HepG2 (cell line): ENCODE data around the gene XXYLT1. TPM values are rescaled to one million over a fixed set of nuclear protein-coding genes. Genes with fewer than 3 reads are reported as not detected.

Source experiments
- ARHGAP35 ChIP-seq: sonication (generic); formaldehyde crosslinking; IDR thresholded peaks from 2 replicates; pipeline ENCODE4 v1.9.0; 2022; ENCODE audit warnings: mild to moderate bottlenecking, inconsistent platforms, moderate library complexity, missing genetic modification reagents, borderline replicate concordance
- CBX5 ChIP-seq: sonication (generic); formaldehyde crosslinking; IDR thresholded peaks from 2 replicates; pipeline ENCODE4 v1.4.0; 2020; ENCODE audit warnings: missing genetic modification reagents, borderline replicate concordance
- GABPA ChIP-seq, 2 experiments: IDR thresholded peaks; 2 replicates each; pipeline ENCODE4 v1.6.1; 2011 to 2016; ENCODE audit warnings: low read depth in 2 of 2, low read length in 1 of 2, missing biosample characterization in 1 of 2, missing genetic modification characterization in 1 of 2
- IKZF1 ChIP-seq: fragments of 450-650 bp; IDR thresholded peaks from 2 replicates; pipeline ENCODE4 v1.7.1; 2016
- LRRFIP1 ChIP-seq: sonication (generic); formaldehyde crosslinking; conservative IDR thresholded peaks from 2 replicates; pipeline ENCODE4 v1.4.0; 2020; ENCODE audit warnings: missing genetic modification reagents
- MED13 ChIP-seq: sonication (generic); formaldehyde crosslinking; IDR thresholded peaks from 2 replicates; pipeline ENCODE4 v1.5.0; 2020; ENCODE audit warnings: missing genetic modification reagents
- NR2F1 ChIP-seq, 2 experiments: fragments of 450-650 bp in 1 of 2; formaldehyde crosslinking in 1 of 2; IDR thresholded peaks; 2 replicates each; pipeline versions ENCODE4 v1.5.0 to v1.6.1; 2016 to 2020; ENCODE audit warnings: mild to moderate bottlenecking in 1 of 2, missing compliant biosample characterization in 1 of 2, missing genetic modification reagents in 1 of 2, moderate library complexity in 1 of 2
- SCMH1 ChIP-seq: sonication (generic); formaldehyde crosslinking; IDR thresholded peaks from 2 replicates; pipeline ENCODE4 v1.9.0; 2021; ENCODE audit warnings: missing genetic modification reagents, mild to moderate bottlenecking, borderline replicate concordance
- SP140L ChIP-seq: sonication (generic); formaldehyde crosslinking; IDR thresholded peaks from 2 replicates; pipeline ENCODE4 v1.4.0; 2020; ENCODE audit warnings: missing genetic modification reagents, borderline replicate concordance
- SP4 ChIP-seq: sonication (generic); formaldehyde crosslinking; IDR thresholded peaks from 2 replicates; pipeline ENCODE4 v1.8.1; 2023; ENCODE audit warnings: mild to moderate bottlenecking, missing genetic modification reagents
- ZBTB42 ChIP-seq: sonication (generic); formaldehyde crosslinking; IDR thresholded peaks from 2 replicates; pipeline ENCODE4 v1.5.0; 2020; ENCODE audit warnings: mild to moderate bottlenecking, missing genetic modification reagents
- ZC3H13 ChIP-seq: sonication (generic); formaldehyde crosslinking; IDR thresholded peaks from 2 replicates; pipeline ENCODE4 v1.8.1; 2023; ENCODE audit warnings: mild to moderate bottlenecking, missing genetic modification reagents, moderate library complexity
- ZNF124 ChIP-seq: sonication (generic); formaldehyde crosslinking; IDR thresholded peaks from 2 replicates; pipeline ENCODE4 v1.4.0; 2020; ENCODE audit warnings: missing genetic modification reagents
- ZNF20 ChIP-seq: sonication (generic); formaldehyde crosslinking; IDR thresholded peaks from 2 replicates; pipeline ENCODE4 v1.4.0; 2020; ENCODE audit warnings: mild to moderate bottlenecking, moderate library complexity, missing genetic modification reagents
- ZNF292 ChIP-seq: sonication (generic); formaldehyde crosslinking; IDR thresholded peaks from 2 replicates; pipeline ENCODE4 v1.8.1; 2022; ENCODE audit warnings: mild to moderate bottlenecking, low read depth, missing genetic modification reagents, borderline replicate concordance
- ZNF382 ChIP-seq: sonication (generic); formaldehyde crosslinking; IDR thresholded peaks from 2 replicates; pipeline ENCODE4 v1.5.0; 2020; ENCODE audit warnings: missing genetic modification reagents, mild to moderate bottlenecking, borderline replicate concordance
- ZNF687 ChIP-seq: sonication (generic); formaldehyde crosslinking; IDR thresholded peaks from 2 replicates; pipeline ENCODE4 v1.5.1; 2020; ENCODE audit warnings: mild to moderate bottlenecking, missing genetic modification reagents, moderate library complexity
- ZSCAN21 ChIP-seq: sonication (generic); formaldehyde crosslinking; IDR thresholded peaks from 2 replicates; pipeline ENCODE4 v1.8.0; 2022; ENCODE audit warnings: mild to moderate bottlenecking, missing genetic modification reagents, moderate library complexity, borderline replicate concordance
- polyA plus RNA-seq, 8 experiments: library from polyadenylated mRNA; depleted of rRNA in 3 of 8; stranded (reverse) in 7 of 8; unstranded in 1 of 8; fragments of >200 nt; fragmentation: Illumina TruSeq in 4 of 8; extraction: Trizol in 4 of 8; gene quantifications; 2 replicates each; pipeline versions ENCODE4 v1.2.1 to v1.2.3, GENCODE V29; 2011 to 2016; ENCODE audit warnings: low read depth in 4 of 8, missing spikeins in 1 of 8, mixed read lengths in 1 of 8; ENCODE audit not compliant: insufficient read depth in 1 of 8
- total RNA-seq, 5 experiments: library from RNA; depleted of rRNA; stranded (reverse); fragments of >200 nt; fragmentation: Illumina TruSeq; extraction: Trizol; gene quantifications; 2 replicates each; pipeline ENCODE4 v1.2.3, GENCODE V29; 2016; ENCODE audit warnings: low read depth in 1 of 5
- TF ChIP-seq, protein P1 (sequence below): IDR thresholded peaks from 2 replicates; pipeline ENCODE4 v1.6.1; 2016
- TF ChIP-seq, protein P2 (sequence below): sonication (generic); formaldehyde crosslinking; IDR thresholded peaks from 2 replicates; pipeline ENCODE4 v1.4.0; 2020; ENCODE audit warnings: mild to moderate bottlenecking, missing genetic modification reagents

Gene XXYLT1
- total and polyA plus RNA-seq, 2 of the 13 experiments (the other 11 are each of a cell fraction or from before 2014, with no cell fraction given): 17.7 to 19.0 TPM

DNA sequence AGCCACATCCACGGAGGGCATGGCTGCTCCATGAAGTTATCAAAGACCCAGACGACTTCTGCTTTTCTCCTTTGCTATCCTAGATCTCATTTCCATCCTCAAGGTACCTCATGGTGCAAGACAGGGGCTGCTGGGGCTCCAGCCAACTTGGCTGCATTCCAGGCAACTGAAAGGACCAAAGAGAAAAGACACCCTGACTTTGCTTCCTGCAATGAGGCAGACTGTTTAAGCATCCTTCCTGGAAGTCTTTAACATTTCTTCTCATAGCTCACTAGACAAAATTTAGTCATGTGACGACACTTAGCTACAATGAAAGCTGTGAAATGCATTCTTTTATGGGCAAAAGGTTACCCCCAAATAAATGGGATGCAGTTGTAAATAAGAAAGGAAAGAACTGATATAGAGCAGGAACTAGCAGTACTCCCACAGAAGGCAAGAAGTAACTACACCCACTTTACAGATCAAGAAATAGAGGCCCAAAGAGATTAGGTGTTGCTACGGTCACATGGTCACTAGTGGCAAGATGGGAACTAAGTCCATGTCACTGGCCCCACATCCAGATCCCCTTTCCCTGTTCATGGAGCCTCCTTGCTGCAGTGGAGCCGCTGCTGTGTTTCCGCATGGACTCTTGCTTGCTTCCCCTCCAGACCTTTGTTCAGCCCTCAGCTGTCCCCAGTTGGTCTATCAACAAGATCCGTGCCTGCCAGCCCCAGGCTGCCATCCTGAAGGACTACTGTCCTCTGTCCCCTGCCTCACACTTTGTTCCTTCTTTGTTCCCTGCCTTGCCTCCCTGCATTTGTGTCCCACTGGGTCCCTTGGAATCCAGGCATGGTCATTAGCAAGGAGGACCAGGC, 107.0 kb downstream of the XXYLT1 start (continued):
- TF ChIP-seq NR2F1 (CRISPR knock-in tag; IDR thresholded peaks at IDR 0.05): no peak
- no peak for TF ChIP-seq MED13
- no peak for TF ChIP-seq SP4 (CRISPR knock-in tag)
- TF ChIP-seq IKZF1: no peak
- TF ChIP-seq, protein P1, sequence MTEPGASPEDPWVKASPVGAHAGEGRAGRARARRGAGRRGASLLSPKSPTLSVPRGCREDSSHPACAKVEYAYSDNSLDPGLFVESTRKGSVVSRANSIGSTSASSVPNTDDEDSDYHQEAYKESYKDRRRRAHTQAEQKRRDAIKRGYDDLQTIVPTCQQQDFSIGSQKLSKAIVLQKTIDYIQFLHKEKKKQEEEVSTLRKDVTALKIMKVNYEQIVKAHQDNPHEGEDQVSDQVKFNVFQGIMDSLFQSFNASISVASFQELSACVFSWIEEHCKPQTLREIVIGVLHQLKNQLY: no peak
- no peak for TF ChIP-seq GABPA (IDR thresholded peaks at IDR 0.05; ENCODE audit: low read depth, low read length)
- TF ChIP-seq GABPA (CRISPR knock-in tag; IDR thresholded peaks at IDR 0.05; ENCODE audit: low read depth): no peak
- TF ChIP-seq ZNF382 (CRISPR knock-in tag): no peak
- no peak for TF ChIP-seq ZSCAN21 (CRISPR knock-in tag)
- TF ChIP-seq ZNF124 (CRISPR knock-in tag): no peak
- 0 out of 2 replicates have a peak, but pooled peaks have one; percentile 59 for TF ChIP-seq ZBTB42 (CRISPR knock-in tag)
- no peak for TF ChIP-seq ARHGAP35 (CRISPR knock-in tag)
- TF ChIP-seq, protein P2, sequence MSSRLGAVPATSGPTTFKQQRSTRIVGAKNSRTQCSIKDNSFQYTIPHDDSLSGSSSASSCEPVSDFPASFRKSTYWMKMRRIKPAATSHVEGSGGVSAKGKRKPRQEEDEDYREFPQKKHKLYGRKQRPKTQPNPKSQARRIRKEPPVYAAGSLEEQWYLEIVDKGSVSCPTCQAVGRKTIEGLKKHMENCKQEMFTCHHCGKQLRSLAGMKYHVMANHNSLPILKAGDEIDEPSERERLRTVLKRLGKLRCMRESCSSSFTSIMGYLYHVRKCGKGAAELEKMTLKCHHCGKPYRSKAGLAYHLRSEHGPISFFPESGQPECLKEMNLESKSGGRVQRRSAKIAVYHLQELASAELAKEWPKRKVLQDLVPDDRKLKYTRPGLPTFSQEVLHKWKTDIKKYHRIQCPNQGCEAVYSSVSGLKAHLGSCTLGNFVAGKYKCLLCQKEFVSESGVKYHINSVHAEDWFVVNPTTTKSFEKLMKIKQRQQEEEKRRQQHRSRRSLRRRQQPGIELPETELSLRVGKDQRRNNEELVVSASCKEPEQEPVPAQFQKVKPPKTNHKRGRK (CRISPR knock-in tag): no peak
- TF ChIP-seq SCMH1: no peak
- TF ChIP-seq SP140L: no peak
- no peak for TF ChIP-seq ZNF20 (CRISPR knock-in tag)
- no peak for TF ChIP-seq LRRFIP1 (CRISPR knock-in tag)
- 0 out of 2 replicates have a peak, but pooled peaks have one; percentile 41 for TF ChIP-seq ZC3H13
- TF ChIP-seq ZNF687 (CRISPR knock-in tag): peak; percentile 85
- TF ChIP-seq CBX5 (CRISPR knock-in tag): no peak
- TF ChIP-seq ZNF292 (CRISPR knock-in tag): no peak
